ENCODE results near the gene STK11.

DNA sequence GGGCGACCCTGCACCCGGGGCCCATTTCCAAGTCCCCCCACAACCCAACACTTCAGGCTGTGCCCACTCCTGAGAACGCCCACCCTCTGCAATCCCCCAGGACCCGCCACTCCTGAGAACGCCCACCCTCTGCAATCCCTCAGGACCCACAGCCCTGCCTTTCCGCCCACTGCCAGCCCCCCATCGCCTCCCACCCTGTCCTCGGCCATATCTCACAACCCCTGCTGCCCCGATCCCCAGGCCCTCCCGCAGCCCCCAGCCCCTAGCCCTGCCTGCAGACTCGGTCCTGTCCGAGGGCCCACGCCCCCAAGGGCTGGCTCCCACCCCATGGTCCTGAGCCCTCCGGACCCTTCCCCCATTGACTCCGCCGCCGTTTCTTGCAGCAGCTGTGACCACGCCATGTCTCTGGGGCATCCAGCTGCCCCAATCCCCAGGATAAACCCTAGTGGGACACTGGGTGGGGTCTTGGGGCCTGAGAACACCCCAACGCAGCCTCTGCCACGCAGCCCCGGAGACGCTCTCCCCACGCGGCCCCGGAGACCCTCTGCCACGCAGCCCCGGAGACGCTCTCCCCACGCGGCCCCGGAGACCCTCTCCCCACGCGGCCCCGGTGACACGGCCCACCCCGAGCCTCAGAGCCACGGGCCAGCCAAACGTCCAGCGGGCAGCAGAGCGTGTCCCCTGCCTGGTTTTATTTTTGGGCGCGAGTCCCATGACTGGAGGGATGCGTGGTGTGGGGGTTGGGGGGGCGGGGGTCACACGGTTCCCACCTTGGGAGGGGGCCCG lies 48.6 kb upstream of the STK11 start:
- TF ChIP-seq, protein P1, sequence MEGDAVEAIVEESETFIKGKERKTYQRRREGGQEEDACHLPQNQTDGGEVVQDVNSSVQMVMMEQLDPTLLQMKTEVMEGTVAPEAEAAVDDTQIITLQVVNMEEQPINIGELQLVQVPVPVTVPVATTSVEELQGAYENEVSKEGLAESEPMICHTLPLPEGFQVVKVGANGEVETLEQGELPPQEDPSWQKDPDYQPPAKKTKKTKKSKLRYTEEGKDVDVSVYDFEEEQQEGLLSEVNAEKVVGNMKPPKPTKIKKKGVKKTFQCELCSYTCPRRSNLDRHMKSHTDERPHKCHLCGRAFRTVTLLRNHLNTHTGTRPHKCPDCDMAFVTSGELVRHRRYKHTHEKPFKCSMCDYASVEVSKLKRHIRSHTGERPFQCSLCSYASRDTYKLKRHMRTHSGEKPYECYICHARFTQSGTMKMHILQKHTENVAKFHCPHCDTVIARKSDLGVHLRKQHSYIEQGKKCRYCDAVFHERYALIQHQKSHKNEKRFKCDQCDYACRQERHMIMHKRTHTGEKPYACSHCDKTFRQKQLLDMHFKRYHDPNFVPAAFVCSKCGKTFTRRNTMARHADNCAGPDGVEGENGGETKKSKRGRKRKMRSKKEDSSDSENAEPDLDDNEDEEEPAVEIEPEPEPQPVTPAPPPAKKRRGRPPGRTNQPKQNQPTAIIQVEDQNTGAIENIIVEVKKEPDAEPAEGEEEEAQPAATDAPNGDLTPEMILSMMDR (IDR thresholded peaks at IDR 0.05; ENCODE audit: insufficient read depth, low read length) = no peak
- TF ChIP-seq POLR2AphosphoS5 (IDR thresholded peaks at IDR 0.05; ENCODE audit: low read depth) (no peak), GABPA (IDR thresholded peaks at IDR 0.05; ENCODE audit: low read depth) (no peak)
- TF ChIP-seq, protein P2, sequence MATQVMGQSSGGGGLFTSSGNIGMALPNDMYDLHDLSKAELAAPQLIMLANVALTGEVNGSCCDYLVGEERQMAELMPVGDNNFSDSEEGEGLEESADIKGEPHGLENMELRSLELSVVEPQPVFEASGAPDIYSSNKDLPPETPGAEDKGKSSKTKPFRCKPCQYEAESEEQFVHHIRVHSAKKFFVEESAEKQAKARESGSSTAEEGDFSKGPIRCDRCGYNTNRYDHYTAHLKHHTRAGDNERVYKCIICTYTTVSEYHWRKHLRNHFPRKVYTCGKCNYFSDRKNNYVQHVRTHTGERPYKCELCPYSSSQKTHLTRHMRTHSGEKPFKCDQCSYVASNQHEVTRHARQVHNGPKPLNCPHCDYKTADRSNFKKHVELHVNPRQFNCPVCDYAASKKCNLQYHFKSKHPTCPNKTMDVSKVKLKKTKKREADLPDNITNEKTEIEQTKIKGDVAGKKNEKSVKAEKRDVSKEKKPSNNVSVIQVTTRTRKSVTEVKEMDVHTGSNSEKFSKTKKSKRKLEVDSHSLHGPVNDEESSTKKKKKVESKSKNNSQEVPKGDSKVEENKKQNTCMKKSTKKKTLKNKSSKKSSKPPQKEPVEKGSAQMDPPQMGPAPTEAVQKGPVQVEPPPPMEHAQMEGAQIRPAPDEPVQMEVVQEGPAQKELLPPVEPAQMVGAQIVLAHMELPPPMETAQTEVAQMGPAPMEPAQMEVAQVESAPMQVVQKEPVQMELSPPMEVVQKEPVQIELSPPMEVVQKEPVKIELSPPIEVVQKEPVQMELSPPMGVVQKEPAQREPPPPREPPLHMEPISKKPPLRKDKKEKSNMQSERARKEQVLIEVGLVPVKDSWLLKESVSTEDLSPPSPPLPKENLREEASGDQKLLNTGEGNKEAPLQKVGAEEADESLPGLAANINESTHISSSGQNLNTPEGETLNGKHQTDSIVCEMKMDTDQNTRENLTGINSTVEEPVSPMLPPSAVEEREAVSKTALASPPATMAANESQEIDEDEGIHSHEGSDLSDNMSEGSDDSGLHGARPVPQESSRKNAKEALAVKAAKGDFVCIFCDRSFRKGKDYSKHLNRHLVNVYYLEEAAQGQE (IDR thresholded peaks at IDR 0.05; ENCODE audit: insufficient replicate concordance, low read depth) = no peak

All from HL-60 (cell line).